GM19324 (cell line): ENCODE data around the gene PIP4P1.

Experiments used
- ATAC-seq: cut with Tn5 transposase; IDR thresholded peaks from one replicate; pipeline ENCODE4 v1.9.1; 2021; ENCODE audit warnings: mild to moderate bottlenecking, moderate library complexity; ENCODE audit not compliant: unreplicated experiment, low FRiP score

The PIP4P1 gene

GRCh38 chr14:20440465-20440864 is 20.8 kb downstream of the PIP4P1 start:
- no peak for ATAC-seq

- ATAC-seq: no peak
Observed at GRCh38 chr14:20438664-20439063, 22.6 kb downstream of the PIP4P1 start.

GRCh38 chr14:20436363-20436755 is 24.9 kb downstream of the PIP4P1 start:
- ATAC-seq: no peak

GRCh38 chr14:20435582-20436362 is 25.5 kb downstream of the PIP4P1 start, which contains the start of gene KLHL33:
KLHL33 (minus strand) TSS chr14:20436166; CDS start chr14:20435811, 355 bp downstream.
- ATAC-seq: no peak

- ATAC-seq: no peak
Observed at GRCh38 chr14:20434701-20435581, 26.3 kb downstream of the PIP4P1 start.

- no peak for ATAC-seq
Observed at GRCh38 chr14:20429801-20430669, 31.2 kb downstream of the PIP4P1 start.

GRCh38 chr14:20428802-20429201 is 32.4 kb downstream of the PIP4P1 start:
- no peak for ATAC-seq

- peak; percentile 33 for ATAC-seq
Observed at GRCh38 chr14:20428010-20428365, 33.2 kb downstream of the PIP4P1 start.

- peak; percentile 69 for ATAC-seq
Observed at GRCh38 chr14:20427231-20428009, 33.8 kb downstream of the PIP4P1 start.

GRCh38 chr14:20424851-20425250 is 36.4 kb downstream of the PIP4P1 start:
- no peak for ATAC-seq

GRCh38 chr14:20422886-20423285 is 38.3 kb downstream of the PIP4P1 start:
- ATAC-seq: no peak

GRCh38 chr14:20421267-20421666 is 40.0 kb downstream of the PIP4P1 start:
- ATAC-seq: no peak

- ATAC-seq: no peak
Observed at GRCh38 chr14:20419419-20419818, 41.8 kb downstream of the PIP4P1 start.

- no peak for ATAC-seq
Observed at GRCh38 chr14:20418501-20418909, 42.7 kb downstream of the PIP4P1 start.

- ATAC-seq: no peak
Observed at GRCh38 chr14:20417250-20418186, 43.7 kb downstream of the PIP4P1 start.

GRCh38 chr14:20416223-20416622 is 45.0 kb downstream of the PIP4P1 start:
- no peak for ATAC-seq

GRCh38 chr14:20415782-20416206 is 45.4 kb downstream of the PIP4P1 start:
- ATAC-seq: no peak

GRCh38 chr14:20413744-20414082 is 47.5 kb downstream of the PIP4P1 start:
- ATAC-seq: no peak
